Nephron progenitor cell (in vitro differentiated cells): ENCODE measurements around the gene BCAP31.

Experiments
- DNase-seq: peaks from one replicate; pipeline ENCODE4 v3.0.0; 2021
- H3K27ac Mint-ChIP-seq: 2 replicates; pipeline ENCODE4 v1.8.0; 2021; ENCODE audit warnings: mild to moderate bottlenecking, moderate library complexity, mixed read lengths
- H3K27me3 Mint-ChIP-seq: 2 replicates; pipeline ENCODE4 v1.8.0; 2021; ENCODE audit warnings: mild to moderate bottlenecking, low read depth, mixed read lengths; ENCODE audit not compliant: poor library complexity
- H3K36me3 Mint-ChIP-seq: 2 replicates; pipeline ENCODE4 v1.8.0; 2021; ENCODE audit warnings: low read depth, mixed read lengths
- H3K4me1 Mint-ChIP-seq: 2 replicates; pipeline ENCODE4 v1.8.0; 2021; ENCODE audit warnings: mixed read lengths
- H3K4me3 Mint-ChIP-seq: 2 replicates; pipeline ENCODE4 v1.8.0; 2021; ENCODE audit warnings: mild to moderate bottlenecking, moderate library complexity, mixed read lengths
- H3K9me3 Mint-ChIP-seq: 2 replicates; pipeline ENCODE4 v1.8.0; 2021; ENCODE audit warnings: mild to moderate bottlenecking, moderate library complexity, mixed read lengths
- TF ChIP-seq, protein P1 (sequence below): fragments of 200-600 bp; sonication (generic); IDR thresholded peaks from 2 replicates; pipeline ENCODE4 v1.5.0; 2021; ENCODE audit warnings: antibody characterized with exemption

BCAP31 gene

DNA sequence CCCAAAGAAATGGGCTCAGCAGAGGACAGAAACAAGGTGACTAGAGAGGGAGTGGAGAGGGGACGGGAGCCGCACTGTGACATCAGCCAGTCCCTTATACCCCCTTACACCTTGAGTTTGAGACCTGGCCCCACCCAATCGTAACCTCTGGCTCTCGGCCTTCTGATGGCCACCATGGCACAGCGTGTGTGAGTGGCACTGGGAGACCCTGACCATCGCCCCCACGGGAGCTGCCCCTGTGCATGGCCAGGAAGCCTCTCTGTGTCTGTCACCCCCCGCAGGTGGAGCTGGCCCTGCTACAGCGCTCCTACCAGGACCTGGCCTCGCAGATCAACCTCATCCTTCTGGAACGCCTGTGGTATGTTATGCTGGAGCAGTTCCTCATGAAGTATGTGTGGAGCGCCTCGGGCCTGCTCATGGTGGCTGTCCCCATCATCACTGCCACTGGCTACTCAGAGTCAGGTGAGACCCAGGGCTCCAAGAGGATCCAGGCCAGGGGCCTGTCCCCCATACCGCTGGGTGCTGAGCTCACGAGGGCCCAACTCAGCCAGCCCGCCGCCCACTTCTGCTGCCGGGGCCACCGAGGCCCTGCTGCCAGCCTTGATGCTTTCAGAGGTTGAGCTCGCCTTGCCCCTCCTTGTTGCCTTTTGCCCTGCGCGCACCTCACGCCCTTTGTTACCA, 4.9 kb upstream of the BCAP31 start:
- peaks cover 17% of the 10 kb centered on the region for H3K4me1 Mint-ChIP-seq
- H3K36me3 Mint-ChIP-seq = peaks cover 28% of the 10 kb centered on the region
- H3K27me3 Mint-ChIP-seq = peaks cover 2% of the 10 kb centered on the region
- TF ChIP-seq, protein P1, sequence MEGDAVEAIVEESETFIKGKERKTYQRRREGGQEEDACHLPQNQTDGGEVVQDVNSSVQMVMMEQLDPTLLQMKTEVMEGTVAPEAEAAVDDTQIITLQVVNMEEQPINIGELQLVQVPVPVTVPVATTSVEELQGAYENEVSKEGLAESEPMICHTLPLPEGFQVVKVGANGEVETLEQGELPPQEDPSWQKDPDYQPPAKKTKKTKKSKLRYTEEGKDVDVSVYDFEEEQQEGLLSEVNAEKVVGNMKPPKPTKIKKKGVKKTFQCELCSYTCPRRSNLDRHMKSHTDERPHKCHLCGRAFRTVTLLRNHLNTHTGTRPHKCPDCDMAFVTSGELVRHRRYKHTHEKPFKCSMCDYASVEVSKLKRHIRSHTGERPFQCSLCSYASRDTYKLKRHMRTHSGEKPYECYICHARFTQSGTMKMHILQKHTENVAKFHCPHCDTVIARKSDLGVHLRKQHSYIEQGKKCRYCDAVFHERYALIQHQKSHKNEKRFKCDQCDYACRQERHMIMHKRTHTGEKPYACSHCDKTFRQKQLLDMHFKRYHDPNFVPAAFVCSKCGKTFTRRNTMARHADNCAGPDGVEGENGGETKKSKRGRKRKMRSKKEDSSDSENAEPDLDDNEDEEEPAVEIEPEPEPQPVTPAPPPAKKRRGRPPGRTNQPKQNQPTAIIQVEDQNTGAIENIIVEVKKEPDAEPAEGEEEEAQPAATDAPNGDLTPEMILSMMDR = no peak
- H3K27ac Mint-ChIP-seq = no peak overlapping the region
- H3K4me3 Mint-ChIP-seq = no peak overlapping the region
- no peak for DNase-seq
- peaks cover 59% of the 10 kb centered on the region for H3K9me3 Mint-ChIP-seq

DNA sequence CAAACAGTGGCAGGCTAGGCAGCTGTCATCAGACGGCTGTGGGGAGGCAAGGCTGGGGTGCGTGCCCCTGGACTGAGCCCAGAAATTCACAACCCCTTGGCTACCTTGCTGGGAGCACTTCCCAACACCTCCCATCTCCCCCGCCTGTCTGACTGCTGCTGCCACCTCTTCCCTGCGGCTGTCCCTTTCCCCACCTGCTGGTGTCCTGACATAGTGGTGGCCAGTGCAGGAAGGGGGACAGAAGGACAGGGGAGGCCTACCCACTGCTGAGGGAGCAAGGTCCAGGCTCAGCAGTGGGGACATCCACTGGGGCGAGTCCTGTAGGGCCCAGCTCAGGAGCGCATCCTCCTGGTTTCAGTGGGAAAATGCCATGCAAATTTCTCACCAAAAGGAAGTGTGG, 3.9 kb upstream of the BCAP31 start:
- H3K4me3 Mint-ChIP-seq = no peak overlapping the region

DNA sequence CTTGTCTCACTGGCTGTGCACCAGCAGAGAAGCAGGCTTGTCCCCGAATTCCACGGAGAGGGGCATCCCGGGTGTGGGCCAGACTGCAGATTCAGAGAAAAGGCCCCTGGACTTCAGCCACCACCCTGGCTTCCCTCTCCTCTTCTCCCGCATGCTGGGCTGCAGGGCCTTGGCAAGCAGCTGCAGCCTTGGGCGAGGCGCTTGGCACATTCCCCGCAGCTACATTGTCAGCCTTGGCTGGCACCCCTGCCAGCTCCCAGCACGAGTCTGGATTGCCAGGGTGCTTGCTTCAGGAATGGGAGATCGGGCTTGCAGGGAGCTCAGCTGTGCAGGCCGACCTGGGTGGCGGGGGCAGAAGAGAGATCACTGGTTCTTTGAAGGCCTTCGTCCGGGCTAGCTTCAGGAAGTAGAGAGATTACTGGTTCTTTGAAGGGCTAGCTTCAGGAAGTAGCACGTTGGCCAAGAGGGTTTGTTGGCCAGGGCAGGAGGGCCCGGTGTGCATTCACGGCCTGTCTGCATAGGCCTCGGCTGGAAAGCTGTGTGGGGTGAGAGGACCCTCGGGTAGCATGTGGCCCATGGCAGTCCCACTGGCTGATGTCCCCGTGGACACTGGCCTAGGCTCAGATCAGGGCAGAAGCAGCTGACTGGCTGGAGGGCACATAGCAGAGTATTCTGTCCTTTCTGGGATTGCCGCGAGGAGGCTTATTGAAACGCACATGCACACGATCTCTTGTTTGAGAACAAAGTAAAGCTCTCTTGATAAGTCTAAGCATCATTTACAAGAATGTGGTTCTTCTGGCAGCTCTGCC, 3.1 kb upstream of the BCAP31 start:
- H3K36me3 Mint-ChIP-seq = peaks cover 28% of the 10 kb centered on the region
- no peak for DNase-seq
- TF ChIP-seq, protein P1 = no peak
- H3K4me3 Mint-ChIP-seq = no peak overlapping the region
- H3K27me3 Mint-ChIP-seq = peaks cover 2% of the 10 kb centered on the region
- no peak overlapping the region for H3K27ac Mint-ChIP-seq
- H3K4me1 Mint-ChIP-seq = peaks cover 23% of the 10 kb centered on the region
- peaks cover 56% of the 10 kb centered on the region for H3K9me3 Mint-ChIP-seq

More for the DNA sequence above, 3.9 kb upstream of the BCAP31 start:
- DNase-seq = no peak
- TF ChIP-seq, protein P1 = no peak
- H3K27ac Mint-ChIP-seq = no peak overlapping the region
- peaks cover 17% of the 10 kb centered on the region for H3K4me1 Mint-ChIP-seq
- H3K9me3 Mint-ChIP-seq = peaks cover 52% of the 10 kb centered on the region
- H3K36me3 Mint-ChIP-seq = peaks cover 28% of the 10 kb centered on the region
- H3K27me3 Mint-ChIP-seq = peaks cover 2% of the 10 kb centered on the region

DNA sequence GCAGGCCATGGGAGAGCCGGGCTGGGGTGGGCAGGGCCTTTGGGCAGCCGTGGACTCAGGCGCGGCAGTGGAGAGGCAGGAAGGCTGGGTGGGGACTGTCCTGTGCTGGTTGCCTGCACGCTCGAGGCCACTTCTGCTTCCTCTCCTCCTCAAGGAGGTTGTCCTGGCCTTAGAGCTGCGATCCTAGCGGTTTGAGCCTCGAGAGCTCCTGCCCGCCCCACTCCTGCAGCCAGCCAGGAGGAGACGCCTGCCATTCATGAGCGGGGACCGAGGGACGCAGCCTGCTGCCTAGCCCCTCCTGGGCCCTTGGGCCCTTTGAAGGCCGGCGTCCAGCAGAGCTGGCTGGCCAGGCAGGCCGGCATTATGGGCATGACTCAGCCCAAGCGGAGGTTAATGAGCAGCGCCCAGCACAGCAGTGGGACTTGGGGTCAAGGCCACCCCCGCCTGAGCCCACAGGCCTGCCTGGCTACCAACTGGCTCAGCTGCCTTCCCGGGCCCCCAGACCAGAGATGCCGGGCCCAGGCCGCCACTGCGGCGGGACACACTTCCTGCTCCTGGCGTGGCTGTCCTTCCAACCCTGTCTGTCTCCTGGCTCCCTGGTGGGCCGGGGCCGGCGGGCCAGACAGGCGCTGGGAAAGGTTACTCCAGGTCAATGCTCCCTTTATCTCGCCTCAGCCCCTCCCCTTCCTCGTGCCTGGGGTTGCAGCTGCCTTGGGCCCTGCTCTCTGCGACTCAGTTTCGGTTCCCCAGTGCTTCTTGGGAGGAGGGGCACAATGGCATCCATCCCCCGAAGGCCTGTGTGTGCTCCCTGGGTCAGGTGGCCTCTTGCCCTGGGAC, 2.3 kb upstream of the BCAP31 start:
- H3K27me3 Mint-ChIP-seq = peaks cover 2% of the 10 kb centered on the region
- H3K36me3 Mint-ChIP-seq = peaks cover 26% of the 10 kb centered on the region
- TF ChIP-seq, protein P1 = no peak
- H3K4me1 Mint-ChIP-seq = peaks cover 30% of the 10 kb centered on the region
- peak; percentile 59 for DNase-seq
- H3K27ac Mint-ChIP-seq = no peak overlapping the region
- peaks cover 54% of the 10 kb centered on the region for H3K9me3 Mint-ChIP-seq
- H3K4me3 Mint-ChIP-seq = no peak overlapping the region

DNA sequence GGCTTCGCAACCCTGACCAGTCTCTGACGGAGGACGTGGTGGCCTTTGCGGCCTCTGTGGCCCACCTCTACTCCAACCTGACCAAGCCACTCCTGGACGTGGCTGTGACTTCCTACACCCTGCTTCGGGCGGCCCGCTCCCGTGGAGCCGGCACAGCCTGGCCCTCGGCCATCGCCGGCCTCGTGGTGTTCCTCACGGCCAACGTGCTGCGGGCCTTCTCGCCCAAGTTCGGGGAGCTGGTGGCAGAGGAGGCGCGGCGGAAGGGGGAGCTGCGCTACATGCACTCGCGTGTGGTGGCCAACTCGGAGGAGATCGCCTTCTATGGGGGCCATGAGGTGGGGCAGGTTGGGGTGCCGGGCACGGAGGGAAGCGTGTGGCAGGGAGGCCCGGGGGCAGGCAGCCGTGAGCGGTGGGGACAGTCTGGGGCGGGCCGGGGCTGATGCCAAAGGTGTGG, 1.7 kb upstream of the BCAP31 start:
- Mint-ChIP-seq H3K4me1 (peaks cover 30% of the 10 kb centered on the region), H3K27me3 (peaks cover 2% of the 10 kb centered on the region), H3K4me3 (no peak overlapping the region), H3K9me3 (peaks cover 48% of the 10 kb centered on the region), H3K27ac (no peak overlapping the region), H3K36me3 (peaks cover 20% of the 10 kb centered on the region)
- TF ChIP-seq, protein P1 = no peak
- no peak for DNase-seq
